Peyer's patch (tissue), 4 donors: ENCODE data around the gene DDIT3.

ENCODE experiments used
- POLR2A ChIP-seq, 2 donors: fragments of 450-650 bp; IDR thresholded peaks; one replicate each; pipeline ENCODE4 v1.5.1; 2017; ENCODE audit warnings: antibody characterized with exemption in 2 of 2, mild to moderate bottlenecking in 2 of 2, moderate library complexity in 2 of 2
- TF ChIP-seq, protein P1 (sequence below), 6 experiments: fragments of 450-650 bp in 4 of 6; fragments of 200-600 bp in 2 of 6; sonication (generic) in 1 of 6; IDR thresholded peaks; one replicate each; pipeline ENCODE4 v1.5.1; 2017 to 2019; ENCODE audit warnings: antibody characterized with exemption in 6 of 6, mild to moderate bottlenecking in 3 of 6, moderate library complexity in 1 of 6

DNA sequence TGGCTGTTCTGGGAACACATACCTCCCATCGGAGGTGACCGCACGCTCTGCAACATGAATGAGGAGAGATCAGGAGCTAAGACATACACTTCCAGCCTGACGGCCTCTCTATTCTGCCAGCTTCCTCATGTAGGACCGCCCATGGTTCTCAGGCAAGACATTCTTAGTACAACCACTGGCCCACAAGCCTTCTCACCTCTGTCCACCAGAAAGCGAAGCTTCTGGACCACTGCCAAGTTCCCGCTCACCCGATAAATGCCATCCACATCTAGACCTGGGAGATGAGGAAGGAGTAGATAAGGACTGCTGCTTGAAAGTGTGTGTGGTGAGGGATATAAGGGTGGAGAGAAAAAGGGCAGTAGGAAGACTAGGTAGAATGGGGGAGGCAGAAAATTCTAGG lies 45.9 kb downstream of the DDIT3 start:
- TF ChIP-seq, protein P1, sequence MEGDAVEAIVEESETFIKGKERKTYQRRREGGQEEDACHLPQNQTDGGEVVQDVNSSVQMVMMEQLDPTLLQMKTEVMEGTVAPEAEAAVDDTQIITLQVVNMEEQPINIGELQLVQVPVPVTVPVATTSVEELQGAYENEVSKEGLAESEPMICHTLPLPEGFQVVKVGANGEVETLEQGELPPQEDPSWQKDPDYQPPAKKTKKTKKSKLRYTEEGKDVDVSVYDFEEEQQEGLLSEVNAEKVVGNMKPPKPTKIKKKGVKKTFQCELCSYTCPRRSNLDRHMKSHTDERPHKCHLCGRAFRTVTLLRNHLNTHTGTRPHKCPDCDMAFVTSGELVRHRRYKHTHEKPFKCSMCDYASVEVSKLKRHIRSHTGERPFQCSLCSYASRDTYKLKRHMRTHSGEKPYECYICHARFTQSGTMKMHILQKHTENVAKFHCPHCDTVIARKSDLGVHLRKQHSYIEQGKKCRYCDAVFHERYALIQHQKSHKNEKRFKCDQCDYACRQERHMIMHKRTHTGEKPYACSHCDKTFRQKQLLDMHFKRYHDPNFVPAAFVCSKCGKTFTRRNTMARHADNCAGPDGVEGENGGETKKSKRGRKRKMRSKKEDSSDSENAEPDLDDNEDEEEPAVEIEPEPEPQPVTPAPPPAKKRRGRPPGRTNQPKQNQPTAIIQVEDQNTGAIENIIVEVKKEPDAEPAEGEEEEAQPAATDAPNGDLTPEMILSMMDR (IDR thresholded peaks at IDR 0.05), result no peak
- no peak for TF ChIP-seq POLR2A (IDR thresholded peaks at IDR 0.05)
